NOMO-1 (cell line): ENCODE results near the gene DIP2A.
A peak's percentile ranks its signal among the peaks of the same experiment; 100 is the strongest.

Experiments
- DNase-seq, 2 experiments: peaks; one replicate each; lab custom pipeline; 2025; ENCODE audit not compliant: unreplicated experiment in 2 of 2; lab: John Stamatoyannopoulos, UW

Gene DIP2A

GRCh38 chr21:46480466-46480865, 21.8 kb downstream of the DIP2A start:
- DNase-seq: no peak

- no peak for DNase-seq
These were observed 23.6 kb downstream of the DIP2A start for GRCh38 chr21:46482225-46482845.

- no peak for DNase-seq
These were observed 24.1 kb downstream of the DIP2A start for GRCh38 chr21:46482846-46483231.

- DNase-seq: no peak
These were observed 24.9 kb downstream of the DIP2A start for GRCh38 chr21:46483300-46484295.

GRCh38 chr21:46486481-46487126, 27.9 kb downstream of the DIP2A start:
- DNase-seq: no peak

GRCh38 chr21:46489162-46489663, 30.5 kb downstream of the DIP2A start:
- DNase-seq: no peak

- DNase-seq: no peak
These were observed 31.1 kb downstream of the DIP2A start for GRCh38 chr21:46489800-46490199.

GRCh38 chr21:46491553-46491952, 32.9 kb downstream of the DIP2A start:
- no peak for DNase-seq

GRCh38 chr21:46492851-46493250, 34.2 kb downstream of the DIP2A start:
- no peak for DNase-seq

GRCh38 chr21:46493828-46494227, 35.1 kb downstream of the DIP2A start:
- DNase-seq: no peak

- DNase-seq: no peak
These were observed 39.8 kb downstream of the DIP2A start for GRCh38 chr21:46498335-46499050.

- no peak for DNase-seq
These were observed 41.7 kb downstream of the DIP2A start for GRCh38 chr21:46500224-46500861.

- no peak for DNase-seq
These were observed 45.3 kb downstream of the DIP2A start for GRCh38 chr21:46503922-46504550.

- DNase-seq: no peak
These were observed 46.0 kb downstream of the DIP2A start for GRCh38 chr21:46504666-46505065.

GRCh38 chr21:46507562-46507961, 48.9 kb downstream of the DIP2A start:
- DNase-seq: no peak

GRCh38 chr21:46509741-46510502, 51.2 kb downstream of the DIP2A start:
- no peak for DNase-seq

- peak; percentile 6 to 38 for DNase-seq
These were observed 56.4 kb downstream of the DIP2A start for GRCh38 chr21:46515109-46515508.

GRCh38 chr21:46516068-46516467, 57.4 kb downstream of the DIP2A start:
- DNase-seq: no peak

GRCh38 chr21:46517361-46517760, 58.7 kb downstream of the DIP2A start:
- DNase-seq: no peak
